Liver (tissue), 2 donors: ENCODE data around the gene ZACN.

Experiments
- MAX ChIP-seq: IDR thresholded peaks from 2 replicates; pipeline ENCODE4 v1.6.1; 2016; ENCODE audit warnings: antibody characterized with exemption
- TF ChIP-seq, protein P1 (sequence below): fragments of 150-350 bp; IDR thresholded peaks from 2 replicates; pipeline ENCODE4 v1.5.1; 2017; ENCODE audit warnings: improper control_type of control experiment, low read depth, low read length; ENCODE audit not compliant: missing input control
- donor health status: healthy.

- TF ChIP-seq, protein P1, sequence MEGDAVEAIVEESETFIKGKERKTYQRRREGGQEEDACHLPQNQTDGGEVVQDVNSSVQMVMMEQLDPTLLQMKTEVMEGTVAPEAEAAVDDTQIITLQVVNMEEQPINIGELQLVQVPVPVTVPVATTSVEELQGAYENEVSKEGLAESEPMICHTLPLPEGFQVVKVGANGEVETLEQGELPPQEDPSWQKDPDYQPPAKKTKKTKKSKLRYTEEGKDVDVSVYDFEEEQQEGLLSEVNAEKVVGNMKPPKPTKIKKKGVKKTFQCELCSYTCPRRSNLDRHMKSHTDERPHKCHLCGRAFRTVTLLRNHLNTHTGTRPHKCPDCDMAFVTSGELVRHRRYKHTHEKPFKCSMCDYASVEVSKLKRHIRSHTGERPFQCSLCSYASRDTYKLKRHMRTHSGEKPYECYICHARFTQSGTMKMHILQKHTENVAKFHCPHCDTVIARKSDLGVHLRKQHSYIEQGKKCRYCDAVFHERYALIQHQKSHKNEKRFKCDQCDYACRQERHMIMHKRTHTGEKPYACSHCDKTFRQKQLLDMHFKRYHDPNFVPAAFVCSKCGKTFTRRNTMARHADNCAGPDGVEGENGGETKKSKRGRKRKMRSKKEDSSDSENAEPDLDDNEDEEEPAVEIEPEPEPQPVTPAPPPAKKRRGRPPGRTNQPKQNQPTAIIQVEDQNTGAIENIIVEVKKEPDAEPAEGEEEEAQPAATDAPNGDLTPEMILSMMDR = no peak
- TF ChIP-seq MAX = no peak
These were observed 29.0 kb upstream of the ZACN start for GRCh38 chr17:76049836-76050537.
